ENCODE measurements around the gene AGFG2.
"Not testable (repeated sequence)": the region's sequence is repeated elsewhere in the genome, so short reads cannot be mapped to it uniquely, and the experiment has no call there.

AGFG2 gene

DNA sequence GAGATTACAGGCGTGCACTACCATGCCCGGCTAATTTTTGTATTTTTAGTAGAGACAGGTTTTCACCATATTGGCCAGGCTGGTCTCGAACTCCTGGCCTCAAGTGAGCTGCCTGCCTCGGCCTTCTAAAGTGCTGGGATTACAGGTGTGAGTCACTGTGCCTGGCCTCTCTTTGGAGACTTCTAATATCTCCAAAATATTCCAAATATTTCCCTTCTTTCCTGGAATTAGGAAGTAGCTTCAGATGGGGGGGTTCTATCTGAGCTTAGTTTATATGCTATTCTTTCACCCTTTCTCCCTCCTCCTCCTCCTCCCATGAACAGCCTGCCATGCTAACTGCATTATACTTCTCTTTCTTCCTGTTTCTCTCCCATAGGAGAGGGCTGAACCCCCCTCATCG is 9.4 kb downstream of the AGFG2 start:
- not testable (repeated sequence) for DNase-seq (ENCODE audit: low read depth in 2 of 2)

DNA sequence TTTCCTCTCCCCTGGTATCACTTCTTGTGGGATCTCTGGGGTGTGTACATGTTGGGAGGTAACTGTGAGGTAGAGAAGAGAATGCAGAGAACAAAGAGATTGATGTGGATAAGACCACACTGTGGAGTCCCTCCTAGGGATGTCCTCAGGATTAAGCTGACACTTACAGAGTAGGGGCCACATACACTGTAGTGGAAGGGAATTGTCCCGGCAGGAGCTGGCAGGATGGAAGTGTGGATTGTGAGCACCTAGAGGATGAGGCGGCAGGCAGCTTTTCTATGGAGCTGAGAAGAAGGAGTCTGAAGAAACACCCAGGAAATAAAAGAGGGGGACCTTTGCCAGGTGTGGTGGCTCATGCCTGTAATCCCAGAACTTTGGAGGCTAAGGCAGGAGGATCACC is 13.5 kb downstream of the AGFG2 start:
- no peak for DNase-seq (ENCODE audit: low read depth in 2 of 2)

DNA sequence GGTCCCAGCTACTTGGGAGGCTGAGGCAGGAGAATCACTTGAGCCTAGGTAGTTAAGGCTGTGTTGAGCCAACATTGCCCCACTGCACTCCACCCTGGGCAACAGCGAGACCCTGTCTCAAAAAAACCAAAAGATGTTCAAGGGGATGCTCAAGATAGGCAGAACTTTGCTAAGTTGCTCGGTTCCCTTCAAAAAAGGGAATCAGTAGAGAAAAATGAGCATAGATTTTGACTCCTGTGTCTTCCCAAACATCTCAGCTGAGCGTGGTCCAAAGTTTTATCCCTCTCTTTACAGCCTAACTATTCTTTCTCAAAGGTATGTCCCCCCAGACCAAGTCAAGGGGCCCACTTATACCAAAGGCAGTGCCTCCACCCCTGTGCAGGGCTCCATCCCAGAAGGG is 14.0 kb downstream of the AGFG2 start:
- DNase-seq (ENCODE audit: low read depth in 2 of 2): no peak

DNA sequence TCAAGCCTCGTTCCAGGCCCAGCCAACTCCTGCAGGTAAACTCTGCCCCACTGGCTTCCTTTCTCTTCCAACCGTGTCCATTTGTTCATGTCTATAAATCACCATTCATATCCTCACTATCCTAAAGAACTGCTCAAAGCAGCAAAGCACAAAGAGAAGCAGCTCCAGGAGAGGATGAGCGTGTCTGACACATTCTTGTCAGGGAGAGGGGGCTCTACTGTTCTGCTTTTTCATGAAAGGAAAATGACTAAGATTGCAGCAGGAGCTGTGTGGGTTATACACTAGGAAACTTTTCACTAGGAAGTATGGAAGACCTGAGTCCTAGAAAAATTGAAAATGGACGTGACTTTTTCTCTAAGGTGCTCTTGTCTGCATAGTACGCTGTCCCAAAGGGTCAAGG is 16.7 kb downstream of the AGFG2 start:
- DNase-seq (ENCODE audit: low read depth in 2 of 2): no peak

DNA sequence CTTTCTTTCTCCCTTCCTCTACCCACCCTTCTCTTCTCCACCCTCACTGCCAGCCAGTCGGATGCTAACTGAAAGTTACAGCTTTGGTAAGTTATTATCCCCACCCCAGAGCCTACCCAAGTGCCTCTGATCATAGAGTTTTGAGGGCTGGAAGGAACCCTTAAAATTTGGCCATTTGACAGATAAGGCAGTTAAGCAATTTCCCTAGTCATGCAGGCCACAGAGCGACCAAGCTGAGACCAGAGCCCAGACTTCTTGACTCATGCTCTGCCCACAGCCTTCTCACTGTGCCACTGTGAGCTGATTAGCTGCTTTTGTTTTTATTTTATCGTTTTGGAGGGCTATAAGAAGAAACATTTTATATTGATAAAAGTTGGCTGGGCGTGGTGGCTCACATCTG is 17.5 kb downstream of the AGFG2 start:
- DNase-seq (ENCODE audit: low read depth in 2 of 2): no peak

DNA sequence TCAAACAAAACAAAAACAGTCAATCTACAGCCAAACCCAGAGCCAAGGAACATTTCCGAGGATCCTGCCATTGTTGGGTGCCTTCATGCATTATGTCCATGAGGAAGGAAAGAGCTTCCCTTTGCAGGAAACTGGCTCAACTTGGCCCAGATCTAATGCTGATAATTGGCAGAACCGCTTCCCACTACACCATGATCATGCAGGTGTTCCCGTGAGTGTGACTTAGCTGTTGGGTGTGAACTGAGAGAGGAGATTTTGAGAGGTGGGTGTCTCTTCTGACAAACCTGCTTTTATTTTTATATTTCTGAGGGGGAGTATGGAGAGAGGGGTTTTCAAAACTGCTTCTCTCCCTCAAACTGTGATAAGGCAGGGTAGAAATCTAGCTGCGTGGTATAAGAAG is 20.1 kb downstream of the AGFG2 start:
- DNase-seq (ENCODE audit: low read depth in 2 of 2): no peak

DNA sequence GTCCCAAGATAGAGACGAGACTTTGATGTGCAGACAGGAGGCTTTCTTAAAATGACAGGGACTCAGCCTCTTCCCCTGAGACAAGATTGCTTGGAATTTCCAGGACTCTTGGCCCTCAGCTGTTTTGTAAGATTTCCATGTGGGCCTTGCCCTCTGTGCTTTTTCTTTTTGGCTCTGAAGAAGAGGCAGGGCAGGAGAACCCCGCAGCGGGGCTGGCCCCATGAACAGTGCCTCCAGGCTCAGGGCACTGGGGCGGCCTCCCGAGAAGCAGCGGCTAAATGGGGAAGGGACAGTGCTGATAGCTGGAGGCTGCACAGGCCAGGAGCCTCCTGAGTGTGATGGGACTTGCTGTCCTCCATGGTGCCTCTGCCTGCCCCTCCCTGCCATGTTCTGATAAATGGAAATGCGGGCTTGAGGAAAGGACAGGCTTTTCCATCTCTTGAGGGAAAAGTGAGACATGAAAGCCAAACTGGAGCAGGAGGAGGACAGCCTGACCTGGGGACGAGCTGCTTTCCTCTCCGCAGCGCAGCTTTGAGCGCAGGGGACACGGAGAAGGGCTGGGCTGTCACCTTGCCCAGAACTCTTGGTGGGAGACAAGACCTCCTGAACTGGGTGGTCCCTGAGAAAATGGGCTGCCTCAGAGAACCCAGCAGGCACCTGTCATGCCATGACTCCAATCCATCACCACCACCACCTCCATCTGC is 22.6 kb downstream of the AGFG2 start:
- no peak for DNase-seq (ENCODE audit: low read depth in 2 of 2)

DNA sequence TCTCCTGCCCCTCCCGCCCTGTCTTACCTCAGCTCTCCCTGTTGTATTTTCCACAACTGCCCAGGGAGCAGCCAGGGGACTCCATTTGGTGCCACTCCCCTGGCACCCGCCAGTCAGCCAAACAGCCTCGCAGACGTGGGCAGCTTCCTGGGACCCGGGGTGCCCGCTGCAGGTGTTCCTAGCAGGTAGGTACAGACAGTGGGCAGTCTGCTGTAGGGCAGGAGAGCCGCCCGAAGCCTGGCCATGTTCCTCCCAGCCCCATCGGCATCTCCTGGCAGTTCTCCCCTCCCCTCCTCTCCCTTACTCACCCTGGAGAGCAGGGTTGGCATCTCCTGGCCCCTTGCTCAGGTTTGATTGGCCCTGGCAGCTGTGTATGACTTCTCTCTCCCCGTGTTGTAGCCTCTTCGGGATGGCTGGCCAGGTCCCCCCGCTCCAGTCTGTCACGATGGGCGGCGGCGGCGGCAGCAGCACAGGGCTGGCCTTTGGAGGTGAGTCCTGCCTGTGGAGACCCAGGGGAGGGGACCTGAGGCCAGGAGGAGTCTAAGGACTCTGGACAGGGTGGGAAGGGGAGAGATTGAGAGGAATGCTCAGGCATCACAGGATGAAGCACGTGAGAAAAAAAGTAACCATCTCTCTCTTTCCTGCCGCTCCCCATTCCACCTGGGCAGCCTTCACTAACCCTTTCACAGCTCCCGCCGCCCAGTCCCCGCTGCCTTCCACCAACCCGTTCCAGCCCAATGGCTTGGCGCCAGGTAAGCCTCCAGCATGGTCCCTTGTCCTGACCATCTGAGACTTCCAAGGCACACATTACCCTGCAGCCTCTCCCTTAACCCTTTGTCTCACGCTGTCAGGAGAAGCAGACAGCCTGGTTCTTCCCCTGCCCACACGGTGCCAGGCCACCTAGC is 23.4 kb downstream of the AGFG2 start:
- DNase-seq (ENCODE audit: low read depth in 2 of 2): no peak

DNA sequence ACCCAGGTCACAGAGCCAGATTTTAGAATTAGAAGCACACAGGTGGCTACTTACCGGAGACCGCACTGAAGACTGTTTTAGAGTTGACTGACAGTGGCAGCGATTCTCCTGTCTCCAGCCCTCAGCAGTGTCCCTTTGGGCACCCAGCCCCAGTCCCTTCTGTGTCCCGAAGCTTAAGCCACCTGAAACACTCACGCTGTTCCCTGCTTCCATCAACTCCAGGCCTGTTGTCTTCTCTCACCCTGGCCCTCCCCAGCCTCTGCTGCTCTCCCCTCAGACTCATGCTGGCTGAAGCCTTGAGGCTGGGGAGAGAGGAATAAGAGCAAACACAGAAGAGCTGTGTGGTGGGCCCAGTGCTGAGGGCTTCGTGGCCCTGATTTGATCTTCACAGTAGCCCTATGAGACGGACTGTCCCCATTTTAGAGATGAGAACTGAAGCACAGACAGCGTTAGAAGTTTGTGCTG is 24.1 kb downstream of the AGFG2 start:
- DNase-seq (ENCODE audit: low read depth in 2 of 2): no peak

DNA sequence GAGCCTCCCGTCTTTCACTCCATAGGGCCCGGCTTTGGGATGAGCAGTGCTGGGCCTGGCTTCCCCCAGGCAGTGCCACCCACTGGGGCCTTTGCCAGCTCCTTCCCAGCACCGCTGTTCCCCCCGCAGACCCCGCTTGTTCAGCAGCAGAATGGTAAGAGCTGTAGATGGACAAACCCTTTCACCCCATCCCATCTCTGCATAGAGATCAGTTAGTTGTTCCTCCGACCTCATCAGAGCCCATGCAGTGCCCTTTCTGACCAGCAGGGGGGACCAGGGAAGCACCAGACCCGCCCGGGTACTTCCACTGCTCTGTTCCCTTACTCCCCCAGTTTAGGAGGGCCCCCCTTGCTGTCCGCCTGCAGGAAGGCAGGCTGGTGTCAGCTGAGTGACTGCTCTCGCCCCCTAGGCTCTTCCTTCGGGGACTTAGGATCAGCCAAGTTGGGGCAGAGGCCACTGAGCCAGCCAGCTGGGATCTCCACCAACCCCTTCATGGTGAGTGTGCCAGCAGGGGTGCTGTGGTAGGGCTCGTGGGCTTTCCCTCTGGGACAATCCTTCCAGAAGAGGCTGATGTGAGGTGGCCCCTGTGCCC is 24.9 kb downstream of the AGFG2 start:
- peak; percentile 71 to 91 for DNase-seq (ENCODE audit: low read depth in 2 of 2)

DNA sequence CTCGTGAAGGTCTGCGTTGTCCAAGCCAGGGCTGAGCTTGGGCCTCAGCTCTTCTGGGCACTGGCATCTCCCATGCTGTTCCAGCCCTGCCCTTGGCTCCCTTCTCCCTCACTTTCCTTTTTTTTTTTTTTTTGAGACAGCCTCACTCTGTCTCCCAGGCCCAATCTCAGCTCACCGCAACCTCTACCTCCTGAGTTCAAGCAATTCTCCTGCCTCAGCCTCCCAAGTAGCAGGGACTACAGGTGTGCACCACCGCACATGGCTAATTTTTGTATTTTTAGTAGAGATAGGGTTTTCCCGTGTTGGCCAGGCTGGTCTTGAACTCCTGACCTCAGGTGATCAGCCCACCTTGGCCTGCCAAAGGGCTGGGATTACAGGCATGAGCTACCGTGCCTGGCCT is 25.4 kb downstream of the AGFG2 start:
- not testable (repeated sequence) for DNase-seq (ENCODE audit: low read depth in 2 of 2)

DNA sequence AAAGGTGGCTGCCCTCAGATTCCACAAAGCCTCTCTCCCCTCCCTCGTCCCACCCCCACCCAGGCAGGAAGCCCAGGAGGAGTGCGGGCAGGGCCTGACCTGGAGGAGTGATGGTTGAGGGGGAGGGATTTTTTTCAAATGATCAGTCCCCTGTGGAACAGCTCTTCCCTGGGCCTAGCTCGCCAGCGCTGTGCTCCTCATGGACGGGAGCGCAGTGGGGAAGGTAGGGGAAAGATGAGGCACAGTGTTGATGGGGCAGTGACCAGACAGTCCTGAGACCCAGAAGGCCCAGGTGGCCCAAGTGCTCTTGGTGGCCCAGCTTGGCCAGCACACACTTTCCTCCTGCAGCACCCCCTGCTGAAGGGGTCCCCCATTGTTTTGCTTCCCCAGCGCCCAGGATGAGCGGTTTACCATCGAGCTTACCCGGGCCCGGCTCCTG is 26.1 kb downstream of the AGFG2 start:
- no peak for DNase-seq (ENCODE audit: low read depth in 2 of 2)

DNA sequence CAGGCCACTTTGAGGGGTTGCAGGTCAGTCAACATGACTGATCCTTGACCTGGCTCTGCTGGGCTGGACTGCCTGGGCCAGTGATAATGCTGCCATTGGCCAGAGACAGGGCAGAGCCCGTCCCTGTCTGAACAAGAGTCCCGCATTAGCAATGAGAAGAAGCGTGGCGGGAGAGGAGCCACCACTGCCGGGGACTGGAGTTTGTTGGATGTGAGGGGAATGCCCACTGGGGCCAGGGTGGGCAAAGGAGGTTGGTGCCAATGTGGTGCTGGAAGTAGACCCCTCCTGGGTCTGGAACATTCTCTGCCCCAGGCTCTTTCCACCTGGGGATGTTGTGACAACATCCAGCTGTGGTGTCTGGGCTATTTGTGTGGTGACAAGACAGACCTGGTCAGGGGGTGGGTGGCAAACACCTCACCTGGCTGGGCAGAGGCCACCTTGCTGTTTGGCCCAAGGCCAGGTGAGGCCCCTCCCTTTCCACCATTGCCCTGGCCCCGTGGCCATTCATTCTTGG is 27.1 kb downstream of the AGFG2 start:
- no peak for DNase-seq (ENCODE audit: low read depth in 2 of 2)

DNA sequence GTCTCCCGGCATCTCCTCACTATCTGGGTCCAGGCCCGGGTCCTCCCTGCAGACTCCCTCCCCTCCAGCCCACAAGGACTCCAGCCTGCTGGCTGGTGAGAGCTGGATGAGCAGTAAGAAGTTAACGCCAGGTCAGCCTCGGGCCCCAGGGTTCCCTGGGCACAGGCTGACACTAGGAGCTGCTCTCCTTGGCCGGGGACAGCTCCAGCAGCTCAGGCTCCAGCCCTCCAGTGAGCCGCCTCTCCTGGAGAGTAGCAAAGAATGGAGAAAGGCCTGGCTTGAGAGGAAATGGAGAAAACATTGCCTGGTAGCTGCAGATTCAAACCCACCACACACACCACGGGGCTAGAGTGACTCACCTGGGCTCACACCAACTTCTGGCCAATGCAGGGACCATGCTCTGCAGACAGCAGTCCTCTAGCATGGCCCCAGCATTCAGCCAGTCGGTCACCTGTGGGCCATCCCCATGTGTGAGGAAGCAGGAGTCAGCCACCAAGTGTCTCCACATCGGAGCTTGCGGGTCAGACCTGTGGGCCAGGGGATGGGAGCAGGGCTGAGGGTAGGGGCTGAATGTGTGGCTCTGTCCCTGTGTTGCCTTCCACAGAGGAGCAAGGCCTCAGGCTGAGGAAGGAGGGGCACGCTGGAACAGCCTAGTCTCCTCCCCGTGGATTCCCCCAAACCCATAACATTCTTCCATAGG is 28.2 kb downstream of the AGFG2 start:
- DNase-seq (ENCODE audit: low read depth in 2 of 2): no peak

DNA sequence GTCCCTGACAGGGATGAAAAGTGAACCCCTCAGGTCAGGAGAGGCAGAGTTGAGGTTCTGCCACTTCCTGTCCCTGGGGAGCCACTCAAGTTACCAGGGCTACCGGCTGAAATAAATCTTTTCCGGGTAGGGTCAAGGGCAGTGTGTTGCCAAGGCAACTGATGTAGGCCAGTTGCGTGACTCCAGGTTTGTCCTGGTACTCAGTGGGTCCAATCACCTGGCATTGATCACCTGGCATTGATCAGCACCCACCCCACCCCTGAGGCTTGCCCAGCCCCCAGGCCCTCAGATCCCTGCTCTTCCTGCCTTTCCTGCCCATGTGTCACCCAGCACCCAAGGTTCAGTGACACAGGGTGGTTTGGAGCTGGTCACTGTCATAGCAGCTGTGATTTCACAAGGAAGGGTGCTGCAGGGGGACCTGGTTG is 28.8 kb downstream of the AGFG2 start:
- no peak for DNase-seq (ENCODE audit: low read depth in 2 of 2)

DNA sequence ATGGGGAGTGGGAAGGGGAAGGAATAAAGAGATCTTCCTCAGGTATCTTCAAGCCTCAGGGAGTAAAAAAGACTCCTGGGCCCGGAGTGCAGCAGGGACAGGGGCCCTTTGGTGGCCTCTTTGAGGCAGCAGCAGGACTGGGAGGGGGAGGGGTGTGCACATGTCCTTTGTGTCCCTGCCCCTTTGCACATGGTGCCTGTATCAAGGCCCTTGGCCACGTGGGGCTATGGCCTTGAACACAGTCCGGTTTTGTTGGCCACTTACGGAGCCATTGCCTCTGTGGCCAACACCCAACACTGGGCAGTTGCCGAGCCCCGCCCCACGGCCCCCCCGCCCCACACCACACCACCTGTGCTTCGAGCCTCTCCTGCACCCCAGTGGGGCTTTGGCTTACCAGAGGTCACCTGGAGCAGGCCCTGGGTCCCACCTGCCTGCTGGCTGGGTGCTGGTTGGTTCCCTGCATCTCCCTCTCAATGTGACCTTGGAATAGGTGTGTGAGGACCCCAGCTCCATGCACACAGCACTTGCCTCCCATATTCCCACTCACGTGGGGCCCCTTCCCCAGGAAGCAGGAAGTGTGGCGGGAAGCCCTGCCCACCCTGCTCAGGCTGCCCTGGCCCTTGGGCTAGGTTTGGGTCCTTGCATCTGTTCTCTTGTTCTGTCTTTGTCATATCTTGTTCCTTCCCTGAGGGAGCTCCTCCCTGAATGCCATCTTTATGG is 29.3 kb downstream of the AGFG2 start:
- DNase-seq (ENCODE audit: low read depth in 2 of 2): no peak

DNA sequence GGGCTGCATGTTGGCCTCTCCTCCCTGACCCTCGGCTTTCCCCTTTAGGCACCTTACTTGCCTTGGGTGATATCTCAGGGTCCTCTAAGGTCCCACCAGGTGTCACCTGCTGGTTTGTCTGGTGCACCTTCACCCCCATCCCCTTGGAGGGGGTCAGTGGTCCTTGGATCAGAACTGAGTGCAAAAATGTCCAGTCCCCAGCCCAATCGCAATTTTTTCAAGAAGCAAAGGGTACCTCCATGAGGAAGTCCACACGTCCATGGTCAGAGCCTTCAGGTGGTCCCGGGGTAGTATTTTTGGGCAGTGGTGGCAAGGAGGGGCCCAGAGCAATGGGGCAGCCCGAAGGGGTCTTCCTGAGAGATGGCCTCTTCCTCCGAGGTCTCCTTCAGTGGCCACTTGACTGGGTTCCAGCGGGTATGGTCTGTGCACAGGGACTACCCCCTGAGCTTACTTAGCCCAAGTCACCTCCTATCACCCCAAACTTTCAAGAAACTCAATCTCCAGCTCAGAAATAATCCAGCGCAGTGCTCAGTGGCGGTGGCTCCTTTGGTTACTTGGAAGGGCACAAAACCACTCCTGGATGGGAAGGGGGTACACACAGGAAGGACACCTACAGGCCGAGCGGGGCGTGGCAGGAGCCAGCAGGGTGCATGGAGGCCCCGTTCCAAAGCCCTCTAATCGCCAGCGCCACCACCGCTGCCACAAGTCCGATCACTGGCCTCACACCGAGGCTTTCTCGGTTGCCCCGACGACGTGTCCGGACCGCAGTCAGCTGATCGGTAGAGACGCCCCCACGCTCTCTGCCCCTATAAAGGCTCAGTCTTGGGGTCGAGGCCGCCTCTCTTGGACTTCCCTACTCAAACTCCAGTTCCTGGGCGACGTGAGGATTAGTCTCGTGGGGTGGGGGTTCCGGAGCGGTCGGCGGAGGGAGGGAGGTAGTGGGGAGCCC is 30.2 kb downstream of the AGFG2 start:
- DNase-seq (ENCODE audit: low read depth in 2 of 2): peak in 1 of 2 donors; percentile 53

DNA sequence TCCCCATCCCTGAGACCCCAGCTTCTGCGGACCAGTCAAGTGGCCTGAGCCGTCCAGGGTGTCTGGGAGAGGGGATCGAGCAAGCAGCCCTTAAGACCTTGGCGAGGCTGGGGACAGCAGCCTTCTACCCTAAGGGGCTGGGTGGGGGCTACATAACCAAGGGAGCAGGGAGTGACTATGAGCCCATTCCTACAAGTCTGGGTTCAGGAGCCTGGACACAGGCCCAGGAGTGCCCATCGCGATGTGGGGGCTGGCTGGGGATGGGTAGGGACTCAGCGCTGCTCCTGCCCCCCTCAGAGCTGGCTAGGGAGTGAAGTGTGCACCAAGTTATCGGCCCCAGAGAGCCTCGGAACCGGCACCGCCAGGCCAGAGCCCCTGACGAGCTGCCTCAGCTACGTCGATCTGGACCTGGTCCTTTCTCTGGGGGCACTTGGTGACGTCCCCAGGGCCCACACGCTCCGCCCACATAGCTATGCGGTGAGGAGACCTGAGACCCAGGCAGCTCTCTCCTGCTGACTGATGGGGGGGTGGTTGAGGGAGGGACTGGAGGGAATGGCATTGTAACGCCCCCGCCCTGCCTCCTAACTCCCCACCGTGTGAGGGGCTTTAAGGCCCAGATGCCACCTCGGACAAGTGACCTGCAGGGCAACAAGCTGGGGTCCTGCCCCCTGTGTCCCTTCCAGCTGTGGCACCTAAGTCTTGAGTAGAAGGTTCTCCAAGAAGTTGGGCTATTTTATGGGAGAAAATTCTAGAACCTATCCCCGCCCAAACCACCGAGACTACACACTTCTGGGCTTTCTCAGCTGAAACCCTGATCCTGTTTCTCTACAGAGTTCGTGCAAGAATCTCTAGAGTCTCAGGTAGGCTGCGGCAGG is 32.2 kb downstream of the AGFG2 start:
- DNase-seq (ENCODE audit: low read depth in 2 of 2): no peak

DNA sequence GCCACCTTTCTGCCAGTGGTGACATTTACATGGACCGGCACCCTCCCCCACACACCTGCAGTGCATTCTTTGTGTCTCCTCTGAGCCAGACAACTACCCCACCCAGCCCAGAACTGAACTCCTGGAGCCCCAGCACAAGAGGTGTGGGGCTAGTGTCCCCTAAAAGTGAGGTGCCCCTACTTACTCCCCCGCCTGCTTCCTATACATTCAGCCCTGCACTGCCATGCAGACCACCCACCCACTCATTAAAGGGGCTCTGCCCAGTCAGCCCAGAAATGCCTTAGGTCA is 32.8 kb downstream of the AGFG2 start:
- no peak for DNase-seq (ENCODE audit: low read depth in 2 of 2)
